ENCODE results near the gene PLCG2. TPM values are rescaled to one million over a fixed set of nuclear protein-coding genes. Genes with fewer than 3 reads are reported as not detected.
"Not testable (repeated sequence)": the region's sequence is repeated elsewhere in the genome, so short reads cannot be mapped to it uniquely, and the experiment has no call there.

The PLCG2 gene
- total RNA-seq, 1 donor from 2014 or later: 1.7 TPM

- TF ChIP-seq, protein P1, sequence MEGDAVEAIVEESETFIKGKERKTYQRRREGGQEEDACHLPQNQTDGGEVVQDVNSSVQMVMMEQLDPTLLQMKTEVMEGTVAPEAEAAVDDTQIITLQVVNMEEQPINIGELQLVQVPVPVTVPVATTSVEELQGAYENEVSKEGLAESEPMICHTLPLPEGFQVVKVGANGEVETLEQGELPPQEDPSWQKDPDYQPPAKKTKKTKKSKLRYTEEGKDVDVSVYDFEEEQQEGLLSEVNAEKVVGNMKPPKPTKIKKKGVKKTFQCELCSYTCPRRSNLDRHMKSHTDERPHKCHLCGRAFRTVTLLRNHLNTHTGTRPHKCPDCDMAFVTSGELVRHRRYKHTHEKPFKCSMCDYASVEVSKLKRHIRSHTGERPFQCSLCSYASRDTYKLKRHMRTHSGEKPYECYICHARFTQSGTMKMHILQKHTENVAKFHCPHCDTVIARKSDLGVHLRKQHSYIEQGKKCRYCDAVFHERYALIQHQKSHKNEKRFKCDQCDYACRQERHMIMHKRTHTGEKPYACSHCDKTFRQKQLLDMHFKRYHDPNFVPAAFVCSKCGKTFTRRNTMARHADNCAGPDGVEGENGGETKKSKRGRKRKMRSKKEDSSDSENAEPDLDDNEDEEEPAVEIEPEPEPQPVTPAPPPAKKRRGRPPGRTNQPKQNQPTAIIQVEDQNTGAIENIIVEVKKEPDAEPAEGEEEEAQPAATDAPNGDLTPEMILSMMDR (conservative IDR thresholded peaks at IDR 0.05): no peak
- H3K4me3 Mint-ChIP-seq: no peak overlapping the region
- H3K27me3 Mint-ChIP-seq (ENCODE audit: low read depth): no peaks in the 10 kb centered on the region
- H3K27ac Mint-ChIP-seq (ENCODE audit: unreplicated experiment): no peak overlapping the region
- H3K9me3 Mint-ChIP-seq: no peaks in the 10 kb centered on the region
- no peaks in the 10 kb centered on the region for H3K4me1 Mint-ChIP-seq
- no peaks in the 10 kb centered on the region for H3K36me3 Mint-ChIP-seq (ENCODE audit: low read depth)
- DNase-seq (ENCODE audit: low read depth, low spot score): no peak
Observed at GRCh38 chr16:81929841-81930240, 150.8 kb downstream of the PLCG2 start.

DNA sequence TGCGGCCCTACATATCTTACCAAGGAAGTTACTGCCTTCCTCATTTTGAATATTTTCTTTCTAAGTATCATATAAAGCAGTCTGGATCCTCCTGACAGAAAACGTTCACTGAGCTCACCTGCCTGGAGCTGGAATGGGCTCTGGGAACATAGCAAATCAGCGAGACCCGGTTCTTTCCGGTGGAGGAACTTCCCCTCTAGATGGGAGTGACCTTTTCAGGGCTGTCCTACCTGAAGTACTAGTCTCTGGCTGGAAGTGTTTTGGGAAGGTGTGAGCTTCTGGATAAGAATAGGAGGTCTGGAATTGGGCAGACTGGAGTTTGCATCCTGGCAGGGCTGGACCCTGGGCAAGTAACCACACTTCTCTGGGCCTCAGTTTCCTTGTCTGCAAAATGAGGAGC, 152.8 kb downstream of the PLCG2 start:
- no peak overlapping the region for H3K27ac Mint-ChIP-seq (ENCODE audit: unreplicated experiment)
- H3K4me3 Mint-ChIP-seq: no peak overlapping the region
- peaks cover 8% of the 10 kb centered on the region for H3K4me1 Mint-ChIP-seq
- H3K36me3 Mint-ChIP-seq (ENCODE audit: low read depth): no peaks in the 10 kb centered on the region
- H3K27me3 Mint-ChIP-seq (ENCODE audit: low read depth): no peaks in the 10 kb centered on the region
- TF ChIP-seq, protein P1 (conservative IDR thresholded peaks at IDR 0.05): no peak
- no peaks in the 10 kb centered on the region for H3K9me3 Mint-ChIP-seq
- DNase-seq (ENCODE audit: low read depth, low spot score): no peak

DNA sequence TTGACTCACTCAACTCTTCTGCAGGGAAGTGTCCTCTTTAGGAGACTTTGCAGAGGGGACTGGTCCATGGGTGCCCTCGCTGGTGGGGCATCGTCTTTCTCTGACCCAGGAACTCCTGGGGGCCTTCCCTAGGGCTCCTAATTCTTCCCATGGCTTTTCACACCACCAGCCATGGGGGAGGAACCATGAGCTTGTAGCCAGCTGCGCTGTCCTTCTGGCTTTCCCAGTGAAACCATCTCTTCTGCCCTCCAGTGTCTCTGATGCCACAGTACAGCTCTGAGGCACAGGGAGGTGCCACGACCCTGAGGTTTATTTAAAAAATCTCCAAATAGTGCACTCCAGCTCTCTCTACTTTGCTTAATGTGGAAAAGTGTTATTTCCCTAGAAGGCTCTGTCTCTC, 153.6 kb downstream of the PLCG2 start:
- no peaks in the 10 kb centered on the region for H3K27me3 Mint-ChIP-seq (ENCODE audit: low read depth)
- no peak overlapping the region for H3K4me3 Mint-ChIP-seq
- H3K9me3 Mint-ChIP-seq: no peaks in the 10 kb centered on the region
- no peak overlapping the region for H3K27ac Mint-ChIP-seq (ENCODE audit: unreplicated experiment)
- H3K4me1 Mint-ChIP-seq: peaks cover 15% of the 10 kb centered on the region
- DNase-seq (ENCODE audit: low read depth, low spot score): no peak
- TF ChIP-seq, protein P1 (conservative IDR thresholded peaks at IDR 0.05): no peak
- H3K36me3 Mint-ChIP-seq (ENCODE audit: low read depth): no peaks in the 10 kb centered on the region

GRCh38 chr16:81933361-81933760, 154.3 kb downstream of the PLCG2 start:
- no peak overlapping the region for H3K27ac Mint-ChIP-seq (ENCODE audit: unreplicated experiment)
- peaks cover 19% of the 10 kb centered on the region for H3K4me1 Mint-ChIP-seq
- no peaks in the 10 kb centered on the region for H3K36me3 Mint-ChIP-seq (ENCODE audit: low read depth)
- H3K4me3 Mint-ChIP-seq: no peak overlapping the region
- no peak for DNase-seq (ENCODE audit: low read depth, low spot score)
- TF ChIP-seq, protein P1 (conservative IDR thresholded peaks at IDR 0.05): no peak
- no peaks in the 10 kb centered on the region for H3K9me3 Mint-ChIP-seq
- H3K27me3 Mint-ChIP-seq (ENCODE audit: low read depth): no peaks in the 10 kb centered on the region

GRCh38 chr16:81934711-81935110, 155.6 kb downstream of the PLCG2 start:
- not testable (repeated sequence) for H3K9me3 Mint-ChIP-seq; H3K4me3 Mint-ChIP-seq; H3K36me3 Mint-ChIP-seq (ENCODE audit: low read depth); H3K27ac Mint-ChIP-seq (ENCODE audit: unreplicated experiment); DNase-seq (ENCODE audit: low read depth, low spot score); H3K27me3 Mint-ChIP-seq (ENCODE audit: low read depth)
- H3K4me1 Mint-ChIP-seq: peaks cover 22% of the 10 kb centered on the region

DNA sequence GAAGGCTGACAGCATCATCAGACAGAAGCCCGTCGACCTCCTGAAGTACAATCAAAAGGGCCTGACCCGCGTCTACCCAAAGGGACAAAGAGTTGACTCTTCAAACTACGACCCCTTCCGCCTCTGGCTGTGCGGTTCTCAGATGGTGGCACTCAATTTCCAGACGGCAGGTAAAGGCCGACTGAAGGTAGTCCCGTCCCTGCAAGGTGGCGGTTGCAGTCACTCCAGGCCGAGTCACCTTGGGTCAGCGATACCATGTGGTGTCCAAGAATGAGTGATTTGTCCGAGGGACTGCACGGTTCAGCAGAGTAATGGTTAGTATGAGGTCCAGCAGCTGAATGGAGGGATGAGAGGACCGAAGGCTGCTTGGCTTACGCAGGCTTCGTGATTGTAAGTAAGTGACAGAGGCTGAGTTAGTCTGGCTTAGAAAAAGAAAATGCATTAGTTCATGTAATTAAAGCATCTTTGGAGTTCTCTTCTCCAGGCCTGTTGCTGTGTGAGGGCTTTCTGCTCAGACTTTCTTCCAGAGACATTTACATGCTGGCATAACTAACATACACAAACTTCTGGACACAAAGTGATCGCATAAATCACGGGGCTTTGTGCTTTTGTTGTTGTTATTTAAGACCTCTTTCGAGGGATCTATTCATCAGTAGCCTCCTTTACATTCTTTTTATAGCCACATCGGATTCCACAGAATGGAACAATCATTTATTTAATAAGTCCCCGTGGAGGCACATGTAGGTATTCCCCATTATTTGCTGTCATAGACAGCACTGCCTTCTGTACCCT, 157.3 kb downstream of the PLCG2 start:
- Mint-ChIP-seq H3K4me1 (peaks cover 28% of the 10 kb centered on the region), H3K27me3 (ENCODE audit: low read depth) (no peaks in the 10 kb centered on the region), H3K4me3 (no peak overlapping the region), H3K27ac (ENCODE audit: unreplicated experiment) (no peak overlapping the region), H3K36me3 (ENCODE audit: low read depth) (no peaks in the 10 kb centered on the region), H3K9me3 (no peaks in the 10 kb centered on the region)
- DNase-seq (ENCODE audit: low read depth, low spot score): no peak
- TF ChIP-seq, protein P1 (conservative IDR thresholded peaks at IDR 0.05): no peak

Data from neural crest cell (in vitro differentiated cells).